Lower leg skin (tissue), 3 donors: ENCODE results near the gene PRR30.

Experiments used
- POLR2A ChIP-seq, 2 donors: fragments of 450-650 bp; IDR thresholded peaks; one replicate each; pipeline ENCODE4 v1.6.1; 2016 to 2017; ENCODE audit warnings: antibody characterized with exemption in 2 of 2, mild to moderate bottlenecking in 1 of 2, moderate library complexity in 1 of 2
- TF ChIP-seq, protein P1 (sequence below), 3 donors: fragments of 450-650 bp; IDR thresholded peaks; one replicate each; pipeline ENCODE4 v1.5.1; 2016; ENCODE audit warnings: antibody characterized with exemption in 3 of 3, mild to moderate bottlenecking in 3 of 3, moderate library complexity in 2 of 3

DNA sequence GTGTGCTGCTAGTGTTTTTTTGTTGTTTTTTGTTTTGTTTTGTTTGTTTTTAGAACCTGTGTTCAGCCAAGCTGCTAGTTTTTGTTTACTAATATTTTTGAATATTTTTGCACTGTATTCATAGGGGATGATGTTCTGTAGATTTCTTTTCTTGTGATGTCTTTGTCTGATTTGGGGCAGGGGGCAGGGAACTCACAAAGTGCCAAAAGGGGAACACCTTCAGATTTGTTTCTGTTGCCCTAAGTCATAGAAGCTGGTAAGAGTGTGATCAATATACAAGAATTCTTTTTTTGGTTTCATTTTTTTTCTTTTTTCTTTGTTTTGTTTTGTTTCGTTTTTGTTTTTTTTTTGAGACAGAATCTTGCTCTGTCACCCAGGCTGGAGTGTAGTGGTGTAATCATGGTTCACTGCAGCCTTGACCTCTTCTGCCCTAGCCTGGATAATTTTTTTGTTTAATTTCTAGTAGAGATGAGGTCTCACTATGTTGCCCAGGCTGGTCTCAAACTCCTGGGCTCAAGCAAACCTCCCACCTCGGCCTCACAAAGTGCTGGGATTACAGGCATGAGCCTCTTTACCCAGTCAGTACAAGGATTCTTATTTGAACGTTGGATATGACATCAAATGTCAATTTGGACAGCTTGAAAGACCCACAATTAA is 40.3 kb upstream of the PRR30 start:
- TF ChIP-seq, protein P1, sequence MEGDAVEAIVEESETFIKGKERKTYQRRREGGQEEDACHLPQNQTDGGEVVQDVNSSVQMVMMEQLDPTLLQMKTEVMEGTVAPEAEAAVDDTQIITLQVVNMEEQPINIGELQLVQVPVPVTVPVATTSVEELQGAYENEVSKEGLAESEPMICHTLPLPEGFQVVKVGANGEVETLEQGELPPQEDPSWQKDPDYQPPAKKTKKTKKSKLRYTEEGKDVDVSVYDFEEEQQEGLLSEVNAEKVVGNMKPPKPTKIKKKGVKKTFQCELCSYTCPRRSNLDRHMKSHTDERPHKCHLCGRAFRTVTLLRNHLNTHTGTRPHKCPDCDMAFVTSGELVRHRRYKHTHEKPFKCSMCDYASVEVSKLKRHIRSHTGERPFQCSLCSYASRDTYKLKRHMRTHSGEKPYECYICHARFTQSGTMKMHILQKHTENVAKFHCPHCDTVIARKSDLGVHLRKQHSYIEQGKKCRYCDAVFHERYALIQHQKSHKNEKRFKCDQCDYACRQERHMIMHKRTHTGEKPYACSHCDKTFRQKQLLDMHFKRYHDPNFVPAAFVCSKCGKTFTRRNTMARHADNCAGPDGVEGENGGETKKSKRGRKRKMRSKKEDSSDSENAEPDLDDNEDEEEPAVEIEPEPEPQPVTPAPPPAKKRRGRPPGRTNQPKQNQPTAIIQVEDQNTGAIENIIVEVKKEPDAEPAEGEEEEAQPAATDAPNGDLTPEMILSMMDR (IDR thresholded peaks at IDR 0.05), result no peak
- no peak for TF ChIP-seq POLR2A (IDR thresholded peaks at IDR 0.05)
